WTC11 (cell line): ENCODE measurements around the gene PLPPR3. TPM values are rescaled to one million over a fixed set of nuclear protein-coding genes. Genes with fewer than 3 reads are reported as not detected.
A peak's percentile ranks its signal among the peaks of the same experiment; 100 is the strongest.

Experiments used
- AFF4 ChIP-seq: sonication (generic); formaldehyde crosslinking; IDR thresholded peaks from 2 replicates; pipeline ENCODE4 v1.8.1; 2023; ENCODE audit warnings: mild to moderate bottlenecking, missing genetic modification reagents, borderline replicate concordance
- ARID4B ChIP-seq: sonication (generic); formaldehyde crosslinking; IDR thresholded peaks from 2 replicates; pipeline ENCODE4 v1.8.0; 2023; ENCODE audit warnings: missing genetic modification reagents, mild to moderate bottlenecking, borderline replicate concordance
- CDX4 ChIP-seq: fragments of 250-450 bp; sonication (Bioruptor Pico); IDR thresholded peaks from 2 replicates; pipeline ENCODE4 v1.9.0; 2021; ENCODE audit warnings: moderate library complexity, mild to moderate bottlenecking, inconsistent platforms, borderline replicate concordance
- EMX1 ChIP-seq: fragments of 250-450 bp; sonication (Bioruptor Pico); IDR thresholded peaks from 2 replicates; pipeline ENCODE4 v1.8.0; 2021; ENCODE audit warnings: mild to moderate bottlenecking
- FOXK1 ChIP-seq: sonication (generic); formaldehyde crosslinking; IDR thresholded peaks from 2 replicates; pipeline ENCODE4 v1.8.0; 2022; ENCODE audit warnings: mild to moderate bottlenecking, moderate library complexity, missing genetic modification reagents
- HMGA2 ChIP-seq: fragments of 250-450 bp; sonication (Bioruptor Pico); IDR thresholded peaks from 2 replicates; pipeline ENCODE4 v1.4.0; 2021; ENCODE audit warnings: mild to moderate bottlenecking, moderate library complexity
- IRF1 ChIP-seq: sonication (generic); formaldehyde crosslinking; IDR thresholded peaks from 2 replicates; pipeline ENCODE4 v1.8.0; 2023; ENCODE audit warnings: missing genetic modification reagents
- PRDM15 ChIP-seq: sonication (generic); formaldehyde crosslinking; IDR thresholded peaks from 2 replicates; pipeline ENCODE4 v1.8.0; 2022; ENCODE audit warnings: missing genetic modification reagents
- STAT6 ChIP-seq: sonication (generic); formaldehyde crosslinking; conservative IDR thresholded peaks from 2 replicates; pipeline ENCODE4 v1.8.1; 2023; ENCODE audit warnings: mild to moderate bottlenecking, low read depth, missing genetic modification reagents, moderate library complexity
- ZBTB21 ChIP-seq: sonication (generic); formaldehyde crosslinking; IDR thresholded peaks from 2 replicates; pipeline ENCODE4 v1.8.1; 2023; ENCODE audit warnings: mild to moderate bottlenecking, missing genetic modification reagents, borderline replicate concordance
- ZBTB43 ChIP-seq: sonication (generic); formaldehyde crosslinking; IDR thresholded peaks from 2 replicates; pipeline ENCODE4 v1.8.1; 2023; ENCODE audit warnings: mild to moderate bottlenecking, missing genetic modification reagents
- ZNF138 ChIP-seq: sonication (generic); formaldehyde crosslinking; conservative IDR thresholded peaks from 2 replicates; pipeline ENCODE4 v1.8.1; 2022; ENCODE audit warnings: mild to moderate bottlenecking, moderate library complexity, missing genetic modification reagents
- ZNF416 ChIP-seq: fragments of 250-450 bp; sonication (Bioruptor Pico); IDR thresholded peaks from 2 replicates; pipeline ENCODE4 v1.9.0; 2021; ENCODE audit warnings: mild to moderate bottlenecking, inconsistent platforms
- ZNF532 ChIP-seq: fragments of 250-450 bp; sonication (Bioruptor Pico); IDR thresholded peaks from 2 replicates; pipeline ENCODE4 v1.9.0; 2021; ENCODE audit warnings: mild to moderate bottlenecking, borderline replicate concordance
- total RNA-seq: library from RNA; stranded (reverse); gene quantifications from 3 replicates; pipeline ENCODE4 v1.2.3, GENCODE V29; 2021

The PLPPR3 gene
- total RNA-seq, 1 experiment from 2014 or later = 60.6 TPM

- peak; percentile 62; the same call in 1 of the 2 replicates for TF ChIP-seq ZBTB43 (CRISPR knock-in tag)
- no peak for TF ChIP-seq ZNF532 (CRISPR knock-in tag)
- TF ChIP-seq ZBTB21 (CRISPR knock-in tag) = no peak
- no peak for TF ChIP-seq CDX4 (CRISPR knock-in tag)
- TF ChIP-seq ZNF138 = 0 out of 2 replicates have a peak, but pooled peaks have one; percentile 61
- TF ChIP-seq FOXK1 (CRISPR knock-in tag) = peak; percentile 77
- peak; percentile 46; the same call in 1 of the 2 replicates for TF ChIP-seq ZNF416 (CRISPR knock-in tag)
- peak; percentile 93 for TF ChIP-seq ARID4B (CRISPR knock-in tag)
- no peak for TF ChIP-seq STAT6 (CRISPR knock-in tag)
- no peak for TF ChIP-seq AFF4
- TF ChIP-seq PRDM15 (CRISPR knock-in tag) = peak; percentile 56
- TF ChIP-seq HMGA2 (CRISPR knock-in tag) = no peak
- no peak for TF ChIP-seq EMX1
- TF ChIP-seq IRF1 (CRISPR knock-in tag) = peak; percentile 82
These were observed 40.2 kb upstream of the PLPPR3 start (continued) for GRCh38 chr19:861756-862580.
